ENCODE results near the gene ANTKMT. TPM values are rescaled to one million over a fixed set of nuclear protein-coding genes. Genes with fewer than 3 reads are reported as not detected.

Gene ANTKMT
- total RNA-seq, 6 donors from 2014 or later: 38.7 to 69.7 (median 55.7) TPM

DNA sequence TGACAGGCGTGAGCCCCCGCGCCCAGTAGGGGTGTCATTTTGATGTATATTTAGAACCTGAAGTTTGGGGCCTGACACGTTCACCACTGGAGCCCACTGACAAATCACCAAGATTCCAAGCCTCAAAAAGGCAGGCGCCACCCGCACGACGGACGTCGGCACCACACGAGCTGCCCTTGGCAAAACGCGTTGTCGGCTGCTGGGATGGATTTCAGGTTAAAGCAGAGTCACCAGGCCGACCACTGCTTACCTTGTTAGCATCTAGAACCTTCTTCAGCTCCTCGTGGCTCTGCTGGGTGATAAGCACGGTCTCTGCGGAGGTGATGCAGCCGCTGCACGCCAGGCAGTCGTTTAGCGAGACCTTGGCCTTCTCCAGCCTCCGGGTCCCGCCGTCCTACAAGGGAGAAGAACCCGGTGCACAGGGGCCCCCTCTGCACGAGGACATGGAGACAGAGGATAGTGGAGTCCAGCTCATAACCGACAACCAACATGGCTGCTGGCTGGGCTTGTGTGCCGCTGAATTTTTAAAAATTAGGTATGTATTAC, 16.1 kb downstream of the ANTKMT start:
- no peaks in the 10 kb centered on the region for H3K9me3 ChIP-seq
- no peak overlapping the region for H3K4me3 ChIP-seq
- DNase-seq (peak in 1 of 2 donors; percentile 67), ATAC-seq (ENCODE audit: low FRiP score in 2 of 2) (no peak)
- H3K27ac ChIP-seq: no peak overlapping the region
- H3K36me3 ChIP-seq: peaks cover 2 to 64% (median 42%) of the 10 kb centered on the region in 4 donors
- peaks cover 13 to 17% (median 13%) of the 10 kb centered on the region in 4 donors for H3K4me1 ChIP-seq
- 95 to 97% methylated on average over 27 to 29 of the region's 29 CpGs for WGBS, 2 donors
- no peak for TF ChIP-seq POLR2A (IDR thresholded peaks at IDR 0.05)
- no peak for TF ChIP-seq POLR2AphosphoS5 (IDR thresholded peaks at IDR 0.05)
- no peak for TF ChIP-seq EP300 (IDR thresholded peaks at IDR 0.05)
- TF ChIP-seq, protein P1, sequence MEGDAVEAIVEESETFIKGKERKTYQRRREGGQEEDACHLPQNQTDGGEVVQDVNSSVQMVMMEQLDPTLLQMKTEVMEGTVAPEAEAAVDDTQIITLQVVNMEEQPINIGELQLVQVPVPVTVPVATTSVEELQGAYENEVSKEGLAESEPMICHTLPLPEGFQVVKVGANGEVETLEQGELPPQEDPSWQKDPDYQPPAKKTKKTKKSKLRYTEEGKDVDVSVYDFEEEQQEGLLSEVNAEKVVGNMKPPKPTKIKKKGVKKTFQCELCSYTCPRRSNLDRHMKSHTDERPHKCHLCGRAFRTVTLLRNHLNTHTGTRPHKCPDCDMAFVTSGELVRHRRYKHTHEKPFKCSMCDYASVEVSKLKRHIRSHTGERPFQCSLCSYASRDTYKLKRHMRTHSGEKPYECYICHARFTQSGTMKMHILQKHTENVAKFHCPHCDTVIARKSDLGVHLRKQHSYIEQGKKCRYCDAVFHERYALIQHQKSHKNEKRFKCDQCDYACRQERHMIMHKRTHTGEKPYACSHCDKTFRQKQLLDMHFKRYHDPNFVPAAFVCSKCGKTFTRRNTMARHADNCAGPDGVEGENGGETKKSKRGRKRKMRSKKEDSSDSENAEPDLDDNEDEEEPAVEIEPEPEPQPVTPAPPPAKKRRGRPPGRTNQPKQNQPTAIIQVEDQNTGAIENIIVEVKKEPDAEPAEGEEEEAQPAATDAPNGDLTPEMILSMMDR (IDR thresholded peaks at IDR 0.05): no peak
- no peaks in the 10 kb centered on the region for H3K27me3 ChIP-seq

DNA sequence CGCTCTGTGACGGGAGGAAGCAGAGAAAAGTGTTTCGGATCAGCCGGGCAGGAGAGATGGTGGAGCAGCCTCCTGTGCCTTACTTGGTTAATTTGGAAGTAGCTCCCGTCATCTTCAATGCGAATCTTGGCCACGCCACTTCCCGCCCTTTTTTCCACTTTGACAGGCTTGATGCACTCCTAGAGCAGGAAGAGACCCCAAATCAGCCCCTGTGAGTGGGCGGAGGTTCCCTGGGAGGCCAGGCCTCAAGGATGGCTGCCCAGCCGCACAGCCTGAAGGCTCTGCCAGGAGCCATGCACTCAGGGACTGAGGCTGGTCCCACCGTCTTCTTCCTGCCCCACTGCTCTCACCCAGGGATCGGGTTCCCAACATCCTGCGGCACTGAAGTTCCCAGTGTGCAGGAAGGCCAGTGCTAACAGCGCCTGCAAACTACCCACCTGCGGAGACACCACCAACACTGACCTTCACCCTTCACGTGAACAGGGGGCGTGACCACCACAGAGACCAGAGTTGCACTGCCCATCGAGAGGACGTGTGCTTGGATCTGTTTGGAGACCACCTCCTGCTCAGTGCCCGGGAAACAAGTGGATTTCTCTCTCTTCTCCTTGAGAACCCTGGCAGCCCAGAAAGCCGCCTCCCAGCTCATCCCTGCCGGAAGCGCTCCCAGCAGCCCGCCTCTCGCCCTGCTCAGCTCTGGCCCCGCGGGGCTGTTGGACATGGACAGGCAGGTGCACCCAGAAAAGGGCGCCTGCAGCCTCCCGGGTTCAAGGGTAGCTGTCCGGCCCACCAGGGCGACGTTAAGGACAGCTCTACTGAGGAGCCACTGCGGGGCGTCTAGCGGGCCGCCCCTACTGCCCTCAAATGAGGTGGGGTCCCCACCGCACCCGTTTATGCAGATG, 18.9 kb downstream of the ANTKMT start:
- H3K4me3 ChIP-seq: peak overlapping the region; percentile 72 to 99 (median 88)
- peaks cover 0 to 37% (median 24%) of the 10 kb centered on the region in 4 donors for H3K36me3 ChIP-seq
- no peaks in the 10 kb centered on the region for H3K27me3 ChIP-seq
- DNase-seq (peak in 1 of 2 donors; percentile 1), ATAC-seq (ENCODE audit: low FRiP score in 2 of 2) (no peak)
- peaks cover 13 to 17% (median 13%) of the 10 kb centered on the region in 4 donors for H3K4me1 ChIP-seq
- peak overlapping the region in 2 of 4 donors; percentile 8 to 82 for H3K27ac ChIP-seq
- 51 to 78% methylated on average over 20 to 37 of the region's 38 CpGs for WGBS, 2 donors
- TF ChIP-seq, protein P1 (IDR thresholded peaks at IDR 0.05): no peak
- no peak for TF ChIP-seq POLR2A (IDR thresholded peaks at IDR 0.05)
- TF ChIP-seq EP300 (IDR thresholded peaks at IDR 0.05): no peak
- TF ChIP-seq POLR2AphosphoS5 (IDR thresholded peaks at IDR 0.05): no peak
- no peaks in the 10 kb centered on the region for H3K9me3 ChIP-seq

DNA sequence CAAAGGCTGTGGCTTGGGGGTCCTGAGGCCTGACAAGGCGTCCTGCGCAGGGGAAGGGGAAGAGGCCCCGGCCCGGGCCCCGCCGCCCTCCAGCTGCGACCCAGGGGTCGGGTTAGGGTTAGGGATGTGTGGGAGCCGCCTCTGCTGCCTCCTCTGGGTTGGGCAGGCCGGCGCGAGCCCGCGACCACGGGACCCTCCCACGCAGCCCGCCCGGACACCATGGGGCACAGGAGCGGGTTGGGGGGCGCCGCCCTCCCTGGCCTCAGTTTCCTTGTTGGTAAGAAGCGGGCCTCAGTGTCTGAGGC, 19.5 kb downstream of the ANTKMT start:
- ATAC-seq (ENCODE audit: low FRiP score in 2 of 2) (peak in 1 of 2 donors; percentile 25), DNase-seq (peak in 1 of 2 donors; percentile 88)
- no peak for TF ChIP-seq POLR2AphosphoS5 (IDR thresholded peaks at IDR 0.05)
- TF ChIP-seq EP300 (IDR thresholded peaks at IDR 0.05): no peak
- TF ChIP-seq, protein P1 (IDR thresholded peaks at IDR 0.05): no peak
- TF ChIP-seq POLR2A (IDR thresholded peaks at IDR 0.05): no peak
- Histone ChIP-seq H3K4me1 (peaks cover 13 to 17% (median 13%) of the 10 kb centered on the region in 4 donors), H3K27me3 (no peaks in the 10 kb centered on the region), H3K27ac (peak overlapping the region; percentile 8 to 82 (median 66)), H3K36me3 (peaks cover 0 to 31% (median 21%) of the 10 kb centered on the region in 4 donors), H3K9me3 (no peaks in the 10 kb centered on the region), H3K4me3 (peak overlapping the region; percentile 72 to 99 (median 88))
- WGBS, 2 donors: 0% methylated on average over 13 of the region's 22 CpGs; no CpG with 5 or more reads in 1 of the 2 donors

DNA sequence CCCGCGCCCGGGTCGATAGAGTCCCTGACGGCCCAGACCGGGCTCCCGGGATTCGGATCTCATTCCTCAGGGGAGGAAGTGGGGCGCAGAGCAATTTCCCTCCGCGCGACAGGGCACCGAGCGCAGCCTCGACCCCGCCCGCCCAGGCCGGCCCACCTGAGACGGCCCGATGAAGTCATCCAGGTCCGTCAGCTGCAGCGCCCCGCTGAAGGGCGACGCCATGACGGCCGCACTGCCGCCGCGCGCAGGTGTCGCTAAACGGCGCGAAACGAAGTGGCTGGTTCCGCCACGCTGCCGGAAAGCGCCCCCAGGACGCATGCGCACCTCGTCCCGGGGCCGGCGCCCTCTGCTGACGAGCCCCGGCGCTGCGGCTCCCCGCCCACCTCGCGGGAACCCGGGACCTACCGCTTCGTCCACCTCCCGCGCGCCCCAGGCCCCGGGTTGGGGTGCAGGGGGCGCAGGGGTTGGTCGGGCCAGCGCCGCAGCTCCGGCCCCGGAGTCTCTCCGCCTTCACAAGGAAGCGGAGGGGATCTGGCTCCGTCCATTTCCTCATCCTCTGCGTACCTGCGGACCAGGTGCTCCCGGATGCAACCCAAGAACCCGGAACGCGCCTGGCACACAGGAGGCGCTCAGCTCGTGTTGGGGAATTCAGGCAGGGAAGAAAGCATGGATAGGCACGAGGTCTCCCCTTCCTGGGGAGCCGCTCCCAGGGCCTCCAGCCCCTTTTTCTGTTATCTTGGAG, 20.0 kb downstream of the ANTKMT start, which contains the start of gene CIAO3:
Gene CIAO3 (minus strand): TSS at position 234 of the 742 bp plus-strand sequence. CDS start 12 bp downstream, at position 222.
- peak; percentile 91 to 96 for ATAC-seq (ENCODE audit: low FRiP score in 2 of 2)
- 0 to 2% methylated on average over 7 to 26 of the region's 79 CpGs for WGBS, 2 donors
- Histone ChIP-seq H3K27me3 (no peaks in the 10 kb centered on the region), H3K4me3 (peak within 1 kb of the TSS; percentile 72 to 99 (median 88)), H3K36me3 (peaks cover 0 to 26% (median 18%) of the 10 kb centered on the region in 4 donors), H3K27ac (peak within 1 kb of the TSS; percentile 8 to 82 (median 66)), H3K4me1 (peaks cover 13 to 17% (median 13%) of the 10 kb centered on the region in 4 donors), H3K9me3 (no peaks in the 10 kb centered on the region)
- TF ChIP-seq, protein P1 (IDR thresholded peaks at IDR 0.05): peak; percentile 93 to 100 (median 98)
- TF ChIP-seq EP300 (IDR thresholded peaks at IDR 0.05): peak in 1 of 4 donors; percentile 98
- peak in 2 of 4 donors; percentile 68 to 86 for TF ChIP-seq POLR2A (IDR thresholded peaks at IDR 0.05)
- peak; percentile 100 for TF ChIP-seq POLR2AphosphoS5 (IDR thresholded peaks at IDR 0.05)
- peak; percentile 88 to 99 for DNase-seq
